ENCODE data around the gene RASSF5.

Gene RASSF5

DNA sequence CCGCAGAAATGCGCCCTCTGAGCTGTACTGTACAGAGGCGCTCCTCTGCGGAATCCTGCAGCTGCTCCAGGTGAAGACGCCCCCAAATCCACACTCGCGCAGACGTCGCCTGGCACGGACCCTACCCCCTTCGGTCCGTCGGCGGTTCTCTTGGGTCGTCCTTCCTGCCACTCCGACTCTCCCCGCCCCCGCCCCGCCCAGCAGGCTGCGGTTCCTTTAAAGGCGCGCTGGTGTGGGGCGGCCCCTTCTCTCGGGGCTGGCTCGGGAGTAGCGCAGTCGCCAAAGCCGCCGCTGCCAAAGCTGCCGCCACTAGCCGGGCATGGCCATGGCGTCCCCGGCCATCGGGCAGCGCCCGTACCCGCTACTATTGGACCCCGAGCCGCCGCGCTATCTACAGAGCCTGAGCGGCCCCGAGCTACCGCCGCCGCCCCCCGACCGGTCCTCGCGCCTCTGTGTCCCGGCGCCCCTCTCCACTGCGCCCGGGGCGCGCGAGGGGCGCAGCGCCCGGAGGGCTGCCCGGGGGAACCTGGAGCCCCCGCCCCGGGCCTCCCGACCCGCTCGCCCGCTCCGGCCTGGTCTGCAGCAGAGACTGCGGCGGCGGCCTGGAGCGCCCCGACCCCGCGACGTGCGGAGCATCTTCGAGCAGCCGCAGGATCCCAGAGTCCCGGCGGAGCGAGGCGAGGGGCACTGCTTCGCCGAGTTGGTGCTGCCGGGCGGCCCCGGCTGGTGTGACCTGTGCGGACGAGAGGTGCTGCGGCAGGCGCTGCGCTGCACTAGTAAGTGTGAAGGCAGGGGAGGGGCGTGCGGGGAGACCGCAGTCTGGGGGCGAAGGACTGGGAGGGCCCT is at the start of gene RASSF5:
Gene RASSF5, plus strand, starts transcription at position 248 of the 846 bp plus-strand sequence. Its CDS starts 72 bp downstream, at position 320.
- DNase-seq, result peak in 9 of 14 donors; percentile 4 to 38 (median 20)

DNA sequence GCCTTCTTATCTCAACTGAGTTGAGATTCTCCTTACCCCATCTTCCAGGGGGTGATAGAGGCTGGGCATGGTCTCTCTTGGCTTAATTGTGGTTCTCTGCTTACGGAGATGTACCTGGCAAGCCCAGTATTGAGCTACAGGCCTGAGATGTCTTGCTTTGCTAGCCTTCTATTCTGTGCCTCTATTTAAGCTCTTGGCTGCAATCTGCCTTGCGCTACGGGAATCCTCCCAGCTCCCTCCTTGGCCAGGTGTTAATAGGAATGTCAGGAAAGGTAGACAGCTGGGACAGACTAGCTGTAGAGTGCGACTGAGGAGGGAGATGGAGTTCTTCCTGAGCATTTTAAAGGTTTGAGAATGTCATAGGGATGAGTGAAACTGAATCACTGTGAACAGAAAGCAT is 47.6 kb upstream of the RASSF5 start:
- peak in 1 of 14 donors; percentile 34 for DNase-seq

GRCh38 chr1:206460836-206461426 is 46.4 kb upstream of the RASSF5 start:
- DNase-seq, result no peak

- DNase-seq, result peak in 9 of 14 donors; percentile 11 to 53 (median 43)
These were observed 45.5 kb upstream of the RASSF5 start for GRCh38 chr1:206461602-206462455.

- no peak for DNase-seq
These were observed 44.2 kb upstream of the RASSF5 start for GRCh38 chr1:206463137-206463536.

DNA sequence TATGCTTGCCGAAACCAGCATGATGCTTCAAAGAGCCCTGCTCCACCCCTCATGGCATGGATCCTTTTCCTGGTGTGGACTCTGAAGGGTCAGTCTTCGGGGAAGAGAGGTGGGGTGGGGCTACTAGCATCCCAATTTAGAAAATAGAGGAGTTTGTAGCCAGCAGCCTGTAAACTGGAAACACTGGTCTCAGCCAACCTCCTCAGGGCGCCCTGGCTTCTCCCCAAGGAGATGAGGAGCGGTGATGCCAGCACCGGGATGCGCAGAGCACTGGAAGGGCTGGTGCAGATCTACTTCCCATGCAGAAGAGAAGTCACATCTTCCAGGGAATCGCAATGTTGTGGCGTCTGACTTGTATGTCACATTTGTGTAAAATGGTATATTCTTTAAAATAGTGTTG is 43.4 kb upstream of the RASSF5 start:
- DNase-seq, result peak in 1 of 14 donors; percentile 74

DNA sequence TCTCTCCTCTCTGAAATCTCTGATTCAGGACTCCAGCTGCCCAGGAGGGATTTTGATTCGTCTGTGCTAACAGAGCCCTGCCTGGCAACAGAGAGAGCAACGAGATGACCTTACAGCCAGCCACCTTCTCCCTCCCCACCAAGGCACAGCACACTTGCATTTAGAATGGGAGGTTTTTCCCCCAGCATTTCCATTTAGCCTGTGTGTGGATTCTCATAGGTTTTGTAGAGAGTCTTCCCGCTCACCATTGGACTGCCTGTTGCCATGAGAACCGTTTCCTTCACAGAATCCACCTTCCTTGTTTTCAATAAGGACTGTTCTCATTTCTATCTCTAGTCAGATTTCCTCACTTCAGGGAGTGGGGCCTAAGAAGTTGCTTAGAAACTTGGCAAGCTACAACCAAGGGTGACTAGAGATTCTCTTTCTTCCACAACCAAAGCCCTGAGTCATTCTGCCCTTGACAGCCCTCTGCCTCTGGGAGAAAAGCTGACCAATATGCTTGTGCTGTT is 42.8 kb upstream of the RASSF5 start:
- peak in 5 of 14 donors; percentile 21 to 68 (median 40) for DNase-seq

GRCh38 chr1:206465951-206466350 is 41.4 kb upstream of the RASSF5 start:
- no peak for DNase-seq

GRCh38 chr1:206466840-206467649 is 40.3 kb upstream of the RASSF5 start:
- DNase-seq, result peak in 1 of 14 donors; percentile 30

DNA sequence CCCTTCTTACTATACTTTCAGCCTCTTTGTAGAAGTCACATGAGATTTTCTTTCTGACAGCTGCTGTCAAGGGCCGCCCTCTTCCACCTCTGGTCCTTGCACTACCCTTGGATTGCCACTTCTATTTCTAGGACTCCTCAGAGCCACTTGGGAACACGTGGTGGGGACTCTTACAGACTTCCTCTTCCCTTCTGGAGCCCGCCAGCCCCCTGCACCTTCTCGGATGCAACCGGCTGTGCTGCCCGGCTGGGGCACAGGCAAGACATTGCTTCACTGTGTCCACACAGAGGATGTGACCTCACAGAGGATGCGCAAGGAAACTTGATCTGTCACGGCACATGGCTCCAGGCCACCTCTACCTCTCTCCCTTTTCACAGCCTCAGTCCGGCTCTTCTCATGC is 39.4 kb upstream of the RASSF5 start:
- peak in 9 of 14 donors; percentile 24 to 60 (median 33) for DNase-seq

DNA sequence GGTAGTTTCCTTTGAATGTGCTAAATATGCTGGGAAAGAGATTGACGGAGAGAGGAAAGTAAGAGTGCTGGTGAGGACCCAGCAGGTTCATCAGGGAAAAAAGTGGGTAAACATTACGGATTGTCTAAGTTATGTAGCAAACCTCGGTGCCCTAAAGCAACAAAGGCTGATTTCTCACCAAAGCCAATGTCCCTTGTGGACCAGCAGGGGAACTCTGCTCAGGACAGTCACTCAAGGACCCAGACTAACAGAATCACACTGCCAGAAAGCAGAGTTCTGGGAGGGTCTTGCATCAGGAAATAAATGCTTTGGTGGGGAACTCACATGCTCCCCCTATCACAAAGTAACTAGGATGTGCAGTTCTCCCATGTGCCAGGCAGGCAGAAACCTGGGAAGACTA is 38.8 kb upstream of the RASSF5 start:
- DNase-seq, result no peak

- DNase-seq, result no peak
These were observed 37.9 kb upstream of the RASSF5 start for GRCh38 chr1:206469411-206469932.

GRCh38 chr1:206469933-206470691 is 37.2 kb upstream of the RASSF5 start, which contains the start of gene IKBKE:
Gene IKBKE (plus strand): TSS chr1:206470476. CDS start chr1:206473228, 2,752 bp downstream.
- DNase-seq, result peak in 10 of 14 donors; percentile 9 to 48 (median 32)

GRCh38 chr1:206470692-206471414 is 36.5 kb upstream of the RASSF5 start:
- peak in 2 of 14 donors; percentile 14 to 23 for DNase-seq

DNA sequence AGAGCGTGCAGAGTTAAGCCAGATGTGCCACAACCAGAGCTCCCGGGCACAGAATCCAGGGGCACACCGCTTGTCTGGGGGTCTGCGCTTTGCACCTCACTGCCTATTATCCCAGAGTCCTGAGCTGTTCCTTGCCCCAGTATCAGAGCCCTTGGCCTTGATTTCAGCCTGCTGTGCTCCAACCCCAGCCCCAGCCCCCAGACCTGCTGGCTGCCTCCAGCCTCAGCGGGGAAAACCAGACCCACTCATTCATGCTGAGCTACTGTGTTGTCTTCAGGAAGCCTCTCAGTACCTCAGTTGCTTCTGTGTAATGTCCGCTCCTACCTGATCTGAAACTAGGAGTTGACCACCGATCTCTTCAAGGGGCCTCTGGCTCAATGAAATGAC is 35.9 kb upstream of the RASSF5 start:
- DNase-seq, result no peak

GRCh38 chr1:206472024-206472423 is 35.3 kb upstream of the RASSF5 start:
- DNase-seq, result no peak

- DNase-seq, result peak in 2 of 14 donors; percentile 8 to 65
These were observed 34.9 kb upstream of the RASSF5 start for GRCh38 chr1:206472454-206472853.

DNA sequence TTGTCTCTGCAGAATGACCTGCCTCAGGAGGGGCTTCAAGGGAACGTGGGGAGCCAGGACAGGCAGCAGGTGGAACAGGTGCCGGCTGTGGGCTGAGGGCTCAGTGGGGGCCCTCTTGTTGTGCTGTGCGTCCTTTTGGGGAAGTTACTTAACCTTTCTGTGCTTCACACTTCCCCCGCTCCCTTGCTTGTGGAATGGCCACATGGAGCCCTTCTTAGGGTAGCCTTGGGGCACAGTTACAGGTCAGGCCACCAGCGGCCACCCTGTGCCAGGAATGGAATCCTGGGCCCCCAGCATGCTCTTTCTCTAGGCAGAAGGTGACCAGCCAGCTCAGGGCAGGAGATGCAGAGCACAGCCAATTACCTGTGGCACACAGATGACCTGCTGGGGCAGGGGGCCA is 34.4 kb upstream of the RASSF5 start:
- DNase-seq, result no peak

DNA sequence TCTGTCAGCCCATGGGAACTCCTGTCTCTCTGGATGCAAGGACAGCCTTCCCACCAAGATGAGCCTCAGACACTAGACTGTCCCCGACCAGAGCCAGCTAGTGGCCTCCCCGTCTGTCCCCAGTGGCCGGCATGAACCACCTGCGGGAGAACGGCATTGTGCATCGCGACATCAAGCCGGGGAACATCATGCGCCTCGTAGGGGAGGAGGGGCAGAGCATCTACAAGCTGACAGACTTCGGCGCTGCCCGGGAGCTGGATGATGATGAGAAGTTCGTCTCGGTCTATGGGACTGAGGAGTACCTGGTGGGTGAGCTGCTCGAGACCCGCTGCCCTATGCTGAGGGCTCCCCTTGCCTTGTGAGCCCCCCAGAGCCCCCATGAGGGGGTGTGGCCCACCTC is 31.3 kb upstream of the RASSF5 start:
- DNase-seq, result no peak

DNA sequence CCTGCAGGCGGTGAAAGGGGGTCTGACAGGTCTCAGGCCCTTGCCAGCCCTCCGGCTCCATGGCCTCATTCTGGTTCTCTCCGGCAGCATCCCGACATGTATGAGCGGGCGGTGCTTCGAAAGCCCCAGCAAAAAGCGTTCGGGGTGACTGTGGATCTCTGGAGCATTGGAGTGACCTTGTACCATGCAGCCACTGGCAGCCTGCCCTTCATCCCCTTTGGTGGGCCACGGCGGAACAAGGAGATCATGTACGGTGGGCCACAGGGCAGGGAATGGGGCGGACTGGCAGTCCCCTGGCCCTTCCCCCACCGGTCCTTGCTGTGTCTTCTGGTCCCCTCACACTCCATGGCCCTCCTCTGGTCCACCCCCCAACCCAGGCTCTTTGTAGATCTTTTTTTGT is 30.7 kb upstream of the RASSF5 start:
- no peak for DNase-seq

All from C1 segment of cervical spinal cord (tissue), 14 donors.